NCI-H748 (cell line): ENCODE results near the gene MAML3.

Experiments used
- DNase-seq: peaks from one replicate; lab custom pipeline; 2025; ENCODE audit not compliant: unreplicated experiment; lab: John Stamatoyannopoulos, UW

MAML3 gene

DNA sequence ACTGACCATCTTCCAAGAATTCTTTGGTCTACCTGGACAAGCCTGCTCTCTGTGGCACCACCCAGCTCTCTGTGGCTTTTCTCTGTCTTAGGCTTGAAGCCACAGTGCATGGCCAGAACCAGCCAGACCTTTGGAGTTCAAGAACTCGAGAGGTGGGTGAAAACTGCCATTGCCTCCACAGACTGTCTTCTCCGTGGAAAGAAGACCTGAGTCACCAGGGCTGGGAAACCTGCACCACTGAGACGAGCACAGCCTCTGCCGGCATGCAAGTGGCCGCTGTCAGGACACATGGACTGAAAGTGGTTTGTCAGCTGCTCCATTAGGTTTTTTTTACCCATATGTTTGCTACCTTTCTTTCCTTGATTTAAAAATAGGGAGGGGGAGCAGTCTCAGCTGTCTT is 413.9 kb downstream of the MAML3 start:
- DNase-seq, result no peak

DNA sequence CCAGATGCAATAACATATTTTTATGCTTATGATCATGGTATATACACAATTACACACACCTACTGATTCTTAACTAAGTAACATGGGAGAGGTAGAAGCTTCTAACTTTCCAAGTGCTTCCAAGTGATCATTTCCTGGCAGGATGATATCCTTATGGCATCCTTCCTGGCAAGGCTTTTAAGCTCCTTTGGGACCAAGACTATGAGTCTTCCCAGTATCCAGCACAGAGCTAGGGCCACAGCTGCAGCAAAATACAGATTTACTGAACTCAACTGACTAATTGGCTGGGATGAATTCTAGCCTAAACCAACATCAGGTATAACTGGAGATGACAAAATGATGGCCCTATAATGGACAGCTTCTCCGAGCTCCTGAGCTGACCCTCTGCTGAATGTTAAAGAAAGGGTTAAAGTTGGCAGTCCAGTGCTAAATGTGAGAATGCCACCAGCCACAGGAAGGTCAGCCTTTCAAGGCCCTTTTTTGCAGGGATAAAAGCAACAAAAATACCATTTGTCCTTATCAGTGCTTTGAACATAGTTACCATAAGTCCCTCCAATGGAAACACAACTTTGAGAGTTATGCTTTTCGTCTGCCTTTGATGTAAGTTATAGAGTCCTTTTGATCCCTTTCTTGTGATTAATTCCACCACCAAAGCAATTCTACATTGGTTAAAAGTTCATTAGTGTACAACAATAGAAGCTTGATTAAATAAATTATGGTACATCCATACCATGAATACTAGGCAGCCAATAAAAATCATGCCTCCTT is 415.0 kb downstream of the MAML3 start:
- DNase-seq, result no peak

DNA sequence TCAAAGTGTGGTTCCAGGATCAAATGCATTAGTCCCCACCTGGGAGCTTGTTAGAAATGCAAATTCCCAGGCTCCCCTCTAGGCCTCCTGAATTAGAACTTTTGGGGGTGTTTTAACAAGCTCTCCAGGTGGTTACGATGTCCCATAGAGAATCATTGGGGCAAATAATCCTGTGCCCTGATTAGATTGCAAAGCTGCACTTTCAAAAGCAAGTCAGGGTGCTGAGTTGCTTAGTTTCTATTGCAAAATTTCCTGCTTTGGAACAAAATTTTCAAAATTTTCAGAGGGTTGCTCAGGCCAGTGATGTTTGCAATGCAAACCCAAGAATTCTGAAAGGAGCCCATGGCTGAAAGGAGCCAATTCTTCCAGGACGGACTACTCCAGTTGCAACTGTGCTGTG is 417.3 kb downstream of the MAML3 start:
- DNase-seq, result no peak

DNA sequence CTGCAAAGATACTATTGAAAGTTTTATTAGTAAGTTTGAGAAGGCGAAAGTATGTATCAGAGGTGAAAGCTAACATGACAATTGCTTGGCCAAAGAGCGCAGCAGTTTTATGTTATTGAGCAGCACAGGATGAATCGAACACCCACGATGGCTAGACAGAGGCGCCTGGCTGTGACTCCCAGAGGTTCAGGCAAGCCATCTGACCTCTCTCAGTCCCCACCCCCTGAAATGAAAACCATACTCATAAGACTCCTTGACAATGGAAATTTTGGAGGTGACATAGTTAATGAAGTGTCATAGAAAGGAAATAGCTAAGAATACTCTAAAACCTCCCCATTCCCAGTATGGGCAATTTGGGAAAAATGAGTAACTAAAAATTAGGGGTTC is 417.7 kb downstream of the MAML3 start:
- DNase-seq, result no peak

DNA sequence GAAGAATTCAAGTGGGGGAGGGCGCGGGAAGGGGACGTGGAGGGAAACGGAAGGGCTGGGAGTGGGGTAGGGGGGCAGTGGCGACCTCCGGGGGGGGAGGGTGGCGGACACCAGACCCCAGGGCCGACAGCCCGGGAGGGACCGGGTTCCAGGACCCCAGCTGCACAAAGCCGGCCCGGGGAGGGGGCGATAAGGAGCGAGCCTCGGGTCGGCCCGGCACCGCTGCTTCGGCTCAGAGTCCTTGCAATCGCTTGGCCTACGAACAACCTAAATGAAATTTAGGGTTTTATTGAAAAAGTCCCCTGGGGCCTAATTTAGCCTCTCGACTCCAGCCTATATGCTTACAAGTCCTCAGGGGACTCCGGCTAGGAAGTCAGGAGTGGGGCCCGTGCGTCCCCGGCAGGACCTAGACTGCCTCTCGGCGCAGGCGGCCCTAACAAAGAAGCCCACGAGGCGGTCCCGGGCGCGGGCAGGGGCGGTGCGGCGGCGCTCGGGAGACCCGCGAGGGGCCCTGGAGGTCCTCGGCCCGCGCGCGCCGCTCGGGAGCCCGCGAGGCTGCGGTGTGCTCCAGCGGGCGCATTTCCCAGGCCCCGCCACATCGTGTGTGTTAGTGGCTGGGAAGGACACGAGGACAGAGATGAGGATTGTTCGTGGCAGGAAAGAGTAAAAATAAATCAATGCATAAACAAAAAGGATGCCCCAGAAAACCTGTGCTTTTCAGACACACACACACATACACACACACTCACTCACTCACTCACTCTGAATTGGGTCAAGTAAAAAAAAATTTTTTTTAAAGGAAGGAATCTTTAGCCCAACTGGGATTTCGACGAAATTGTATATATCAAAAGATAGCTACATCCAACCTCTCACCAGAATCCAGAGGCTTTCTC is 418.4 kb downstream of the MAML3 start:
- no peak for DNase-seq

DNA sequence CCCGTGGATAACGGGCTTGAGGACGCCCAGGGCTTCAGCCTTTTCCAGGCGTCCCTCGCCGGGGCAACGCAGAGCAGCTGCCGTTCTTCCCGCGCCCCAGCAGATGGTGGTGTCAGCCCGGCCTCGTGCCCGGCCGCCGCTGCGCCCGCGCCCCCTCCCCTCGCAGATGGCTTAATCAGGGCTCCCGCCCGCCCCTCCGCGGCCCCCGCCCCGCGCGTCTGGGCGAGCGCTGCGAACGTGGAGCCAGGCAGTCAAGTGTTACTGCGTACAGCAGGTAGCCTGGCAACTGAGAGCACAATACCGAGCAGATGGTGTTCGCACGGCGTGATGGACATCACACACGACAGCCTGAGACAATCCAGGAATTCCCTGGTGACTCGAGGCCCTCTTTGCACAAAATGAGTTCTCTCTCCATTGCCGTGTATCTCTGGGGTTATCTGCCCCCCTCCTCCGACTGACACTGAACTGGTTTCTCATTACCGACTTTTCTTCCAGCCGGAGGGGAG is 419.1 kb downstream of the MAML3 start:
- peak; percentile 97 for DNase-seq

DNA sequence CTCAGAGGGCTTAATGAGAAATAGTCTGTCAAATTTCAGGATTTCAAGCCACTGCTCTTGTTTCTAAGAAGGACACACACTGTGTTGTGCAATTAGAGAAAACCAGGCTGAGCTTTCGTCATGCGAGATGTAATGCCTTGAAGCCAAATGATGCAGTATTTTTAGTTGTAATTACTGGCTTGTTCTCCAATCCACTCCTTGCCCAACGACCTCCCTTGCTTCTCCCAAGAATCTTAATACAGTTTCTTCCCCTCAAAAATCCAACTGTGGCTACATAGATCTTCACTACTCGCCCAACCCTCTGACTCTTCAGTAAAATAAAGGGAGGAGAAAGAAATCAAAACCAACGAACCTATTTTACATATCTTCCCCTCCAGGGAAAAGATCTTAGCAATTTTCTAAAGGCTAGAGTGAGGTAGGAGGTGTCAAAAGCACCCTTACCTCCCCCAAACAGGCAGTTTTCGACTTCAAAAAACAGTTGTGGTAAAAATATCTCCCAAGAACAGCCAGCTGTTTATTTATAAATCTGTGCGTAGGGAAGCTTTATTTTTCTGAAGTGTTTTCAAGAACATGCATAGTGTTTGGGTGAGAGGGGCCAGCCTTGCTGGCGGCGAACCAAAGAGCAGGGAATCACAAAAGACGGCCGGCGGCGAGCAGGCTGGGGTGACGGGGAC is 419.6 kb downstream of the MAML3 start:
- DNase-seq, result no peak

DNA sequence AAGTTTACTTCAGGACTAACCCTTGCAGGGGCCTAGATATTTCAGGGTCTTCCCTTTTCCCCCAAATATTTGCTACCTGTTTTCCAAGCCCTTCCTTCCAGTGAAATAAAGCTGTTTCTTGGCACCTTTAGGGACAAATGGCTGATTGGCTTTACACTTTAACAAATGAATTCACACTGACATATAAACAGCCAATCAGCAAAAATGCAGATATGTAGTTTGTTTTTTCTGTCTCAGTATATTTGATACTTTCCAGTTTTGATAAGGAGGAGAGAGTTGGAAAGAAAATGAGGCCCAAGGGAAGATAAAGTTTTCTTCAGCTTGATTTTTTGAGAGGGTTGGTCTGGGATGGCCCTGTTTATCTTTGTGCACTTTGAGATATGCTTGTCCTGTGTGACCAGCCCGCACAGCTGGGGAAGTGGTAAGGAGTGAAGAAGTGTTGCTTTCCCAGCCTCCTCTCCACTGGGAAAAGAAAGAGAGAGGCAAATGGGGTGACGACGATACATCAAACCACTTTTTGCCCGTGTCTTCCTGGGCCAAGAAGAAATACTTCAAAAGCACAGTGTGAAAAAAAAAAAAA is 420.9 kb downstream of the MAML3 start:
- DNase-seq, result no peak

DNA sequence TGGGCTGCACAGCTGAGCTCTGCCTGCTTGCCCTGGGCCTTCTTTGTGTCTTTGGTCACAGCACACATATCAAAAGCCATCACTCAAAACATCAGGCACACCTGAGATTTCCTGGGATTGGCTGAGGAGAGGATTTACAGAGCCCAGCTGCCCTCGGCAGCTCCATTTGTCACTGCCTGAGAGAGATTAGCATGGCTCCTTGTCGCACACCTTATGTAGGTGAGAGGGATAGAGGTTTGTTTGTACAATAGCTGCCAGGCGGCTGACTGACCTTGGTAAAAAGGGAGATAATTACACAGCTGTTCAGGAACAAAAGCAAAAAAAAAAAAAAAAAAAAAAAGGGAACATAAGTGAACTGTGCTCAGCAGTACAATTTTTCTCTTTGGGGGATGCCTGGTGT is 425.1 kb downstream of the MAML3 start:
- peak; percentile 90 for DNase-seq

DNA sequence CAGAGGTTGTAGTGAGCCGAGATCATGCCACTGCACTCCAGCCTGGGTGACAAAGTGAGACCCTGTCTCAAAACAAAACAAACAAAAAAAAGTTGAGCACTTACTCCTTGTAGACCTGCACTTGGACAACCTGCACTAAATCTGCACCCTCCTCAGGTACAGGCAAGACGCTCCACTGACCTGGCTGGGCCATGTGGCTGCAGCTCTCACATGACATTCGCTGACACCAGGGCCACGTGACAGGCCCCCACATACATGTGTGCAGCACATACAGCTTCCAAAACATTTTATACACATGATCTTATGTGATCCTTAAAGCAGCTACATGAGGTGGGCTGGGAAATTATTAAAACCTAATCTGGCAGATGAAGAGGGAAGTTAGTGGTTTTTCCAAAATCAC is 425.8 kb downstream of the MAML3 start:
- no peak for DNase-seq

DNA sequence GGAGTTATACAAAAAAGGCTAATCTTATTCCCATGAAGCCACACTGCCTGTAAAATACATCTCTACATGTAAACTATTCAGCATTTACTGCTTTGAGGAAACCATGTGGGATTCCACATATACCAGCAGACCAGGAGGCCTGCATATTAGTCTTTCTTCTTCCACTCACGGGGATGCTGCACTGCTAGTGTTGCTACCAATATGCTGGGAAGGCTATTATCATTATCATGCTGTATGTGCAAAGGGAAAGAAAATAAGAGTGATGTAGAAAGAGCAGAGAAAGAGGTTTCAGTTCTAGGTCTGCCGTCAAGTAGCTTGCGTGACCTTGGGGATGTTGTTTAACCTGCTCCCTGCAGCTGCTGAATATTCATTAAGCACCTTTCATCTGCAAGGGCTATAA is 427.4 kb downstream of the MAML3 start:
- no peak for DNase-seq

DNA sequence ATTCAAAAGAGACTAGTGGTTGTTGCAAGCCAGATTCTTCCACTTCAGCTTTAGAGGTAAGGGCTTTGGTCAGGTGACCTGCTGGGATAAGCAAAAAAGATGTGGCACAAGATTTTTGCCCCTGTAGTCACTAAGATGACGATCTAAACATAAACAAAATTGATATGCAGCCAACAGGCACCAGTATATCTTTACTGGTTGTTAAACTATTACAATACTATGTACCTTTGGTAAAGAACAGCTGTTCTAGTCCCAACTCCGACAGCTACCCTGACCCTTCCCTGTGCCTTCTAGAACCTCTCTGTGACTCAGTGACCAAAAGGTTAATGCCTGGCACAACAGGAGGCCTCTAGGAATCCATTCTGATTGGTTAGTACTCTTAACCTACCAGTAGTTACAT is 428.7 kb downstream of the MAML3 start:
- DNase-seq, result no peak

DNA sequence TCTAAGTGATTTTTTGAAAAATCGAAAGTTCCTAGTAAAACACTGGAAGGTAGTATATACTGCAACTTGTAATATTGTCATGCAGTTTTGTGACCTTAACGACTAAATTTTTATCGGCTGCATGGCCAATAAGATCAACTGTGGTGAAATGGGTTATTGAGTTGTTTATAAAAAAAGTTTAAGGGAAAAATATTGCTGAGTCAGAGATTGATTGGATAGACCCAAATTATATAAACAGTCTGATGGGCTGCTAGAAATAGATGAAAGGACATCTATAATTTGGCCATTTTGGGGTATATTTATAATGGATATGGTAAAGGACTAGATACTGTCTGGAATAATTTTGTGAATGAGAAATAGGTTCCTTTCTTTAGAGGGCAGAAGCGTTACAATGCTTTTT is 432.2 kb downstream of the MAML3 start:
- DNase-seq, result no peak

DNA sequence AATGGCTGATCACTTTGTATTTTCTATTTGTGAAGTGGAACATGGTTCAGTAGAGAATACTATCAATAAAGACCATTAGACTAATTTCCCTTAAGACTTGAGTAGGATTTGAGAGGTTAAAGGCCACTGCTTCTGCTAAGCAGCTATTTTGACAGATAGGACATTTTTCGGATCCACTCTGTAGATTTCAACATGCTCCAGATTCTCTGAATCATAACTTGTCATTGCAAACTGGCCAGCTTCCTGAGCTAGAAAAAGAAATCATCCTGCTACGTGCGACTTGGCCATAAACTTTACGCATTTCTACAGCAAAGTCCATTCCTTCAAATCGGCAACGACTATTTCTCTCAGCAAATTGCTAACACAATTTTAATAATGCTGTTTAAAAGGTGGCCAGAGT is 433.2 kb downstream of the MAML3 start:
- no peak for DNase-seq

DNA sequence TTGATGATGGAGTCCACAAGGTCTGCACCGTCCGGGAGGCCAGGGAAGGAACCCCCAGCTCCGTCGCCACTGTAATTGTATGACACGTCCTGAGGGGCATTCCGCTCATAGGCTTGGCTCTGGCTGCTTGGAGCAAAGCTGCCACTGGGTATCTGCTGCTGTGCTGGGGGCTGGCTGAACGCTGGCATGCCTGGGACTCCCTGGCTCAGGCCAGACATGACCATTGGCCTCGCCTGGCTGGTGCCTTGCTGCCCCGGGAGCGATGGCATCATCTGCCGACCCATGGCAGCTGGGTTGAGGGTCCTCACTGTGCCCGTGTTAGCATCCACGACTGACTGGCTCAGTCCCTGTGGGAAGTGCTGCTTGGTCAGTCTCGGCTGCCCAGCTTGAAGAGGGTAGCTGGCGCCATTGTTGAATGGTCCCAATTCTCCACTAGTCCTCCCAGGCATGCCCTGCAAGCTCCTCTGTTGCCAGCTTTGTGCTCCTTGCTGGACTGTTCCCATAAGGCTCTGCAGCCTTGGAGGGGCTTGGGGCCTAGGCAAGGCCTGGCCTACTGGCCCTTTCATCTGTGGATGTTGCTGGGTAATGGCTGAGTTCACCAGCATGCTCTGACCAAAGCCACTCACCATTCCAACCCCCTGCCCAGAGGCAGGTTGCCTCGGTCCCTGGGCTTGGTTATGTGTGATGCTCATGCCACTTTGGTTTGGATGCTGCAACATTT is 434.4 kb downstream of the MAML3 start:
- DNase-seq, result no peak

DNA sequence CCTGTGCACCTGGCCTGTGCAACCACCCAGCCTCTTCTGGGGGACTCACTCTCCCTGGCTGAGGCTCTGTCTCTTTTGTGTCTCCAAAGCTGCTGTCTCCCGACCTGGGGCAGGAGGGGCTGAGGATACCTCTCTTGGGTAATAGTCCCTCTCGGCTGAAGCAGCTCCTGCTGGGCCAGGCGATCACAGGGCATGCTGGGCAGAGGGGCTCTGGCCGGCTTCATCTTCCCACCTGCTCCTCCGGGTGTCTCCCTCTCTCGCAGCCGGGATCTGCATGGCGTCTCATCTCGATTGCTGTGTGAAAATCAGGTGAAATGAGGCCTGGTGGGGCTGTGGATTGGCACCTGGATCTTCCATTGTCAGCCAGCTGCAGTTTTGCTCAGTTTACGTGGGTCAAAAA is 435.2 kb downstream of the MAML3 start:
- DNase-seq, result no peak

DNA sequence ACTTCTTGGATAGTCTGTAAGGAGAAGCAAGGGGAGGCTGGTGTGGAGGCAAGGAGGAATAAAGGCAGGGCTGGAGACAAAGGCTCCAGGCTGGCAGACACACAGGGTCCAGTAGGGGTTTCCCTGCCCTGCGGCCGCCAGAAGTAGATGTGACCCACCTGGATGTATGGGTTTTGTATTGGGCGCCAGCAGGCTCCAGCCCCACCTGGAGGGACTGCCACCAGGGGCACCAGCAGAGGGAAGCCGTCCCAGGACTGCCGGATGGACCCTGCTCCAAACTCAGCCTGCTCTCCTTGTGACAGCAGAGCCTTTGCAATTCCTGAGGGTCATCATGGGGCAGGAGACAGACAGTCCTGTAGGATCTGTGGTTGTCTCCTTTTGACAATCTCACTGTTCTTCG is 435.6 kb downstream of the MAML3 start:
- no peak for DNase-seq

DNA sequence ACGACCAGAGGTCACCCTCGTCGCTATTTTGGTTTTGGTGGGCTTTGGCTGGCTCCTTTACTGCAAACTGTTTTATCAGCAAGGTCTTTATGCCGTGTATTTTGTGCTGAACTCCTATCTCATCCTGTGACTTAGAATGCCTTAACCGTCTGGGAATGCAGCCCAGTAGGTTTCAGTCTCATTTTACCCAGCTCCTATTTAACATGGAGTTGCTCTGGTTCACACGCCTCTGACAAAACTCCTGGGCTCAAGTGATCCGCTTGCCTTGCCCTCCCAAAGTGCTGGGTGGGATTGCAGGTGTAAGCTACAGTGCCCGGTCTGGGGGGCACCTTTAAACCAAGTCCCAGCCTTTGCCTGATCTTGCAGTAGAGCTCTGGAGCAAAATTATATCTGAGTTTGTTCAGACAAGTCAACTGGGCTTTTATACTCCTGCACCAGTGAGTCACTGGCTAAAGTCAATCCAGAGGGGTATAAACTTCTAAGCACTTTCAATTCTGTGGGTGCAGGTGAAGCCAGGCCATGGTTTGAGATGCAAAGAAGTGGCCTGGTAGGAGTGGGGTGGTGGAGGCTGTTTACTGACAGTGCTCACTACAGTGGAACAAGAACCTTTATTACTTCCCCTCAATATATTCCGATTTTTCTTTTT is 438.1 kb downstream of the MAML3 start:
- no peak for DNase-seq

DNA sequence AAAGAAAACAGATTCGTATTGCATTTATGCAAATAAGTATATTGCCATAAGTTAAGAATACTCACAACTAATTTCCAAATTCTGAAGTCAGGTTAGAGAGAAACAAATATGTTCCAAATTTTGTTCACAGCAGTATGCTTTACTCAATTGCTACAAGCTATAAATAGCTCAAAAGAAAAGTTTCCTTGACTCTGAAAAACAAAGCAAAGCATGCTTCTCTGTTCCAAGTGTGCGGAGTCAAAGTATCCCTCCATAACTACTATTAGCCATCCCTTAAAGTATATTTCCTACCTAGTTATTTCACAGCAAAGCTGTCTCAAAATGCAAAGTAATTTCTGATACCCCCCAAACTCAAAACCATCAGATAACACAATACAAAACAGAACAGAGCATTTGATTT is 441.1 kb downstream of the MAML3 start:
- DNase-seq, result no peak

DNA sequence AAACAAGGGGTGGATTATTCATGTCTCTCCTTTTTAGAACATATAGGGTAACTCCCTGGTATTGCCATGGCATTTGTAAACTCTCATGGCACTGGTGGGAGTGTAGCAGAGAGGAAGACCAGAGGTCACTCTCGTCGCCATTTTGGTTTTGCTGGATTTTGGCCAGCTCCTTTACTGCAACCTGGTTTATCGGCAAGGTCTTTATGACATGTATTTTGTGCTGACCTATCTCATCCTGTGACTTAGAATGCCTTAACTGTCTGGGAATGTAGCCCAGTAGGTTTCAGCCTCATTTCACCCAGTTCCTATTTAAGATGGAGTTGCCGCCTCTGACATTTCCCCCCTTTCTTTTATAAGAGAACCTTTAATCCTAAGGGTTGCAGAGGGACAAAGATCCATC is 442.5 kb downstream of the MAML3 start:
- DNase-seq, result no peak
